ENCODE data around the gene PLEKHA7. TPM values are rescaled to one million over a fixed set of nuclear protein-coding genes. Genes with fewer than 3 reads are reported as not detected.
"Not testable (repeated sequence)": the region's sequence is repeated elsewhere in the genome, so short reads cannot be mapped to it uniquely, and the experiment has no call there.

Gene PLEKHA7
- total RNA-seq, 2 donors from 2014 or later = 17.5 to 21.9 TPM

DNA sequence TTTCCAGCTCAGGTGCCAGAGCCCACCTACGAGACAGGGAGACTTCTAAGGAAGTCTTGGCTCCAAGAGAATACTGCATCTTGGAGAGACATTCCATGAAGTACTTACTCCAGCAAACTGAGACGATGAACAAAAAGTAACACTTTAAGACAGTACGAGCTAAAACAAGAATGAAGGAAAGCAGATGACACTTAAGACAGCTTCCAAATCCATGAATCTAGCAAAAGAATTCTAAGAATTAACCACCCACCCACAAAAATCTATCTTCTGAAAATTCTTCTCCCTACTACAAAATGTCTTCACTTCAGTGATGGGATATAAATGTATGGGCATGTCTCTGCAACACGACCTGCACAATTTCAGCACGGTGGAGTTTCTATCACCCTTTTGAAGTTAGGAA is 142.8 kb downstream of the PLEKHA7 start:
- H3K4me3 Mint-ChIP-seq = no peak overlapping the region
- TF ChIP-seq, protein P1, sequence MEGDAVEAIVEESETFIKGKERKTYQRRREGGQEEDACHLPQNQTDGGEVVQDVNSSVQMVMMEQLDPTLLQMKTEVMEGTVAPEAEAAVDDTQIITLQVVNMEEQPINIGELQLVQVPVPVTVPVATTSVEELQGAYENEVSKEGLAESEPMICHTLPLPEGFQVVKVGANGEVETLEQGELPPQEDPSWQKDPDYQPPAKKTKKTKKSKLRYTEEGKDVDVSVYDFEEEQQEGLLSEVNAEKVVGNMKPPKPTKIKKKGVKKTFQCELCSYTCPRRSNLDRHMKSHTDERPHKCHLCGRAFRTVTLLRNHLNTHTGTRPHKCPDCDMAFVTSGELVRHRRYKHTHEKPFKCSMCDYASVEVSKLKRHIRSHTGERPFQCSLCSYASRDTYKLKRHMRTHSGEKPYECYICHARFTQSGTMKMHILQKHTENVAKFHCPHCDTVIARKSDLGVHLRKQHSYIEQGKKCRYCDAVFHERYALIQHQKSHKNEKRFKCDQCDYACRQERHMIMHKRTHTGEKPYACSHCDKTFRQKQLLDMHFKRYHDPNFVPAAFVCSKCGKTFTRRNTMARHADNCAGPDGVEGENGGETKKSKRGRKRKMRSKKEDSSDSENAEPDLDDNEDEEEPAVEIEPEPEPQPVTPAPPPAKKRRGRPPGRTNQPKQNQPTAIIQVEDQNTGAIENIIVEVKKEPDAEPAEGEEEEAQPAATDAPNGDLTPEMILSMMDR (conservative IDR thresholded peaks at IDR 0.05) = no peak

DNA sequence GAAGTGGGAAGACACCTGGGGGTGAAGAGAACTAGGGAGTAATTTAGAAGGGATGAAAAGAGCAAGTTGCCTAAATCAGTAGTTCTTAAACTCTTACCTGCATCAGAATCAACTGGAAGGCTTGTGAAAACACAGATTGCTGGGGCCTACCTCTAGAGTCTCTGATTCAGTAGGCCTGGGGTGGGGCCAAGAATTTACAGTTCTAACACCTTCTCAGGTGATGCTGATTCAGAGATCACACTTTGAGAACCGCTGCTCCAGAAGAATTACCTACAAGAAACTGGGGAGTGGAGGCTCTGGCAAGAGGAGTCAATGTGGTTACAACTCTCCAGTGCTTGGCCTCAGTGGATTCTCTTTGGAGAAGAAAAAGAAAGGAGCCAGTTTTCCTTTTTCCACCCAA is 147.1 kb downstream of the PLEKHA7 start:
- no peaks in the 10 kb centered on the region for H3K27me3 Mint-ChIP-seq (ENCODE audit: insufficient read depth)
- no peak overlapping the region for H3K27ac Mint-ChIP-seq
- peak; percentile 73 for DNase-seq
- WGBS, 2 experiments (ENCODE audit: insufficient coverage in 1 of 2, insufficient read length in 1 of 2) = 69% methylated on average over 1 of the region's 1 CpG; no CpG with 5 or more reads in 1 of the 2 experiments
- no peaks in the 10 kb centered on the region for H3K9me3 ChIP-seq (ENCODE audit: control insufficient read depth, low read length)
- H3K36me3 ChIP-seq (ENCODE audit: control insufficient read depth, insufficient read depth, low read length) = peaks cover 15% of the 10 kb centered on the region
- H3K27ac ChIP-seq (ENCODE audit: low read depth, low read length) = no peak overlapping the region
- H3K4me1 ChIP-seq (ENCODE audit: control insufficient read depth, insufficient read depth, low read length) = peaks cover 5% of the 10 kb centered on the region
- peaks cover 5% of the 10 kb centered on the region for H3K36me3 Mint-ChIP-seq (ENCODE audit: low read depth)
- no peaks in the 10 kb centered on the region for H3K27me3 ChIP-seq (ENCODE audit: control insufficient read depth, insufficient read depth, low read length, poor library complexity, severe bottlenecking)
- no peak overlapping the region for H3K4me3 ChIP-seq (ENCODE audit: low read length)
- TF ChIP-seq, protein P1 (conservative IDR thresholded peaks at IDR 0.05) = no peak
- no peak overlapping the region for H3K9ac ChIP-seq (ENCODE audit: extremely low read depth, low read length, poor library complexity, severe bottlenecking)
- H3K9me3 Mint-ChIP-seq = no peaks in the 10 kb centered on the region
- peaks cover 23% of the 10 kb centered on the region for H3K4me1 Mint-ChIP-seq
- no peak overlapping the region for H3K4me3 Mint-ChIP-seq

More for the DNA sequence above, 142.8 kb downstream of the PLEKHA7 start:
- Histone ChIP-seq H3K9me3 (ENCODE audit: control insufficient read depth, low read length) (no peaks in the 10 kb centered on the region), H3K36me3 (ENCODE audit: control insufficient read depth, insufficient read depth, low read length) (peaks cover 15% of the 10 kb centered on the region), H3K27ac (ENCODE audit: low read depth, low read length) (no peak overlapping the region), H3K4me1 (ENCODE audit: control insufficient read depth, insufficient read depth, low read length) (peaks cover 22% of the 10 kb centered on the region), H3K27me3 (ENCODE audit: control insufficient read depth, insufficient read depth, low read length, poor library complexity, severe bottlenecking) (no peaks in the 10 kb centered on the region), H3K9ac (ENCODE audit: extremely low read depth, low read length, poor library complexity, severe bottlenecking) (no peak overlapping the region), H3K4me3 (ENCODE audit: low read length) (no peak overlapping the region)
- Mint-ChIP-seq H3K9me3 (no peaks in the 10 kb centered on the region), H3K4me1 (peaks cover 31% of the 10 kb centered on the region), H3K27me3 (ENCODE audit: insufficient read depth) (no peaks in the 10 kb centered on the region), H3K27ac (no peak overlapping the region), H3K36me3 (ENCODE audit: low read depth) (no peaks in the 10 kb centered on the region)
- WGBS, 2 experiments (ENCODE audit: insufficient coverage in 1 of 2, insufficient read length in 1 of 2) = 88 to 92% methylated on average over 5 of the region's 5 CpGs
- no peak for DNase-seq

- not testable (repeated sequence) for DNase-seq; H3K9ac ChIP-seq (ENCODE audit: extremely low read depth, low read length, poor library complexity, severe bottlenecking); H3K36me3 Mint-ChIP-seq (ENCODE audit: low read depth); H3K9me3 ChIP-seq (ENCODE audit: control insufficient read depth, low read length); H3K27me3 Mint-ChIP-seq (ENCODE audit: insufficient read depth); H3K4me3 Mint-ChIP-seq; H3K27ac ChIP-seq (ENCODE audit: low read depth, low read length); H3K4me3 ChIP-seq (ENCODE audit: low read length); H3K27ac Mint-ChIP-seq; H3K27me3 ChIP-seq (ENCODE audit: control insufficient read depth, insufficient read depth, low read length, poor library complexity, severe bottlenecking); H3K9me3 Mint-ChIP-seq; H3K4me1 ChIP-seq (ENCODE audit: control insufficient read depth, insufficient read depth, low read length)
- peaks cover 40% of the 10 kb centered on the region for H3K4me1 Mint-ChIP-seq
- H3K36me3 ChIP-seq (ENCODE audit: control insufficient read depth, insufficient read depth, low read length) = peaks cover 14% of the 10 kb centered on the region
- WGBS, 2 experiments (ENCODE audit: insufficient coverage in 1 of 2, insufficient read length in 1 of 2) = 83 to 100% methylated on average over 1 of the region's 1 CpG
These were observed 149.8 kb downstream of the PLEKHA7 start for GRCh38 chr11:16864428-16864827.

DNA sequence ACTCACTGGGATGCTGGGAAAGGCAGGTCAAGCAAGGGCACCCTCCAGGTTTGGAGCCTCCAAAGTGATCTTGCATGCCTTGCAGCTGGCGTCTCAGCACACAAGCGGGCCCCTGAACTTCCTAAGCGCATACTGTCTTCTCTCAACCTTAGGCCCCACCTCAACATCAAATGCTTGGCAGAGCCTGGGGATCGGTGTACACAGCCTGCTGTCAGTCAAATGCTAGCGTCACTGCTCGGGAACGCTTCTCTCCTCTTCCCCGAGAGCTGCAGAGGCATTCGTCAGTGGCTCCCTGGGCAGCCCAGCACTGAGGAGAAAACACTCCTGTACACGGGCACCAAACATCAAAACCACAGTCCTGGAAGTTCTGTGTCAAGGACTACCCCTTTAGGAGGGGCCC is 150.8 kb downstream of the PLEKHA7 start:
- Mint-ChIP-seq H3K4me1 (peaks cover 47% of the 10 kb centered on the region), H3K27ac (no peak overlapping the region), H3K27me3 (ENCODE audit: insufficient read depth) (no peaks in the 10 kb centered on the region), H3K9me3 (no peaks in the 10 kb centered on the region), H3K36me3 (ENCODE audit: low read depth) (peaks cover 5% of the 10 kb centered on the region), H3K4me3 (no peak overlapping the region)
- H3K9me3 ChIP-seq (ENCODE audit: control insufficient read depth, low read length) = no peaks in the 10 kb centered on the region
- DNase-seq = no peak
- peaks cover 5% of the 10 kb centered on the region for H3K36me3 ChIP-seq (ENCODE audit: control insufficient read depth, insufficient read depth, low read length)
- 71 to 78% methylated on average over 9 to 10 of the region's 10 CpGs for WGBS, 2 experiments (ENCODE audit: insufficient coverage in 1 of 2, insufficient read length in 1 of 2)
- TF ChIP-seq, protein P1 (conservative IDR thresholded peaks at IDR 0.05) = no peak
- H3K4me3 ChIP-seq (ENCODE audit: low read length) = no peak overlapping the region
- no peak overlapping the region for H3K27ac ChIP-seq (ENCODE audit: low read depth, low read length)
- H3K4me1 ChIP-seq (ENCODE audit: control insufficient read depth, insufficient read depth, low read length) = peaks cover 9% of the 10 kb centered on the region
- H3K9ac ChIP-seq (ENCODE audit: extremely low read depth, low read length, poor library complexity, severe bottlenecking) = no peak overlapping the region
- H3K27me3 ChIP-seq (ENCODE audit: control insufficient read depth, insufficient read depth, low read length, poor library complexity, severe bottlenecking) = no peaks in the 10 kb centered on the region
